C4-2B (cell line): Measurements from ENCODE around the gene BCKDK.
A peak's percentile ranks its signal among the peaks of the same experiment; 100 is the strongest.
"Not testable (repeated sequence)": the region's sequence is repeated elsewhere in the genome, so short reads cannot be mapped to it uniquely, and the experiment has no call there.

Source experiments
- H3K27ac ChIP-seq: fragments of 450-650 bp; 2 replicates; pipeline ENCODE4 v1.5.1; 2017
- CTCF ChIP-seq: fragments of 450-650 bp; conservative IDR thresholded peaks from 2 replicates; pipeline ENCODE4 v1.5.1; 2017; ENCODE audit warnings: mild to moderate bottlenecking
- ZFX ChIP-seq: fragments of 450-650 bp; IDR thresholded peaks from 2 replicates; pipeline ENCODE4 v1.6.1; 2017

BCKDK gene

GRCh38 chr16:31089199-31089598, 19.0 kb upstream of the BCKDK start:
- H3K27ac ChIP-seq, result no peak overlapping the region
- TF ChIP-seq CTCF, result no peak
- no peak for TF ChIP-seq ZFX

GRCh38 chr16:31090540-31090939, 17.6 kb upstream of the BCKDK start:
- TF ChIP-seq ZFX (no peak), CTCF (no peak)
- no peak overlapping the region for H3K27ac ChIP-seq

GRCh38 chr16:31092330-31092729, 15.9 kb upstream of the BCKDK start:
- H3K27ac ChIP-seq, result no peak overlapping the region; the same call in 1 of the 2 replicates
- TF ChIP-seq CTCF (no peak), ZFX (no peak)

GRCh38 chr16:31093132-31093703, 15.0 kb upstream of the BCKDK start:
- peak overlapping the region; percentile 84 for H3K27ac ChIP-seq
- no peak for TF ChIP-seq CTCF

- H3K27ac ChIP-seq, result peak overlapping the region; percentile 84
- no peak for TF ChIP-seq CTCF
- TF ChIP-seq ZFX, result no peak
Measured at GRCh38 chr16:31094088-31094423, 14.1 kb upstream of the BCKDK start.

GRCh38 chr16:31094424-31095120, 13.6 kb upstream of the BCKDK start, which contains the start of gene VKORC1:
TSS of gene VKORC1 (minus strand) at chr16:31094797. CDS start at chr16:31094729, 68 bp downstream.
- TF ChIP-seq CTCF (no peak), ZFX (no peak)
- H3K27ac ChIP-seq, result peak within 1 kb of the TSS; percentile 84

- no peak overlapping the region for H3K27ac ChIP-seq
- TF ChIP-seq ZFX (no peak), CTCF (no peak)
Measured at GRCh38 chr16:31099860-31100638, 8.1 kb upstream of the BCKDK start.

- not testable (repeated sequence) for H3K27ac ChIP-seq
Measured at GRCh38 chr16:31100876-31101641, 7.1 kb upstream of the BCKDK start.
